Suppressor macrophage treated with lipopolysaccharide for 4 hours (primary cell): Measurements from ENCODE around the gene TNS1.
A peak's percentile ranks its signal among the peaks of the same experiment; 100 is the strongest.

Source experiments
- DNase-seq: peaks from one replicate; pipeline ENCODE4 v3.0.0-alpha.2; 2020

TNS1 gene

DNA sequence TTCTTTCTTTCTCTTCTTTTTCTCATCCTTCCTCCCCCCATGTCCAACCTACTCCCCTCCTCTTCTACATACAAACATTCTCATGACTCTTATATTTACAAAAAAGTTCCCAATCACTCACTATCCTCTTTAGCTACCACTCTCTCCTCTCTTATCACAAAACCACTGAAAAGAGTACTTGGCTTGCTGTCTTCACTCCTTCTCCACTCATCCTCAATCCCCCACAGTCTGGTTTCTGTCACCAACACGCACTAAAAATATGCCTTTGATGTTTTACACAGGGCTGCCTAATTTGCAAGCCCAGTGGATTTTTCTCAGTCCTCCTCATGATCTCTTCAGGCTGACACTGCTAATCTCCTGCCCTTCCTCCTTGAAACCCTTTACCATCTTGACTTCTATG lies 159.5 kb downstream of the TNS1 start:
- DNase-seq, result no peak

- no peak for DNase-seq
These were observed 160.8 kb downstream of the TNS1 start for GRCh38 chr2:217842017-217842416.

- no peak for DNase-seq
These were observed 162.3 kb downstream of the TNS1 start for GRCh38 chr2:217840522-217840921.

DNA sequence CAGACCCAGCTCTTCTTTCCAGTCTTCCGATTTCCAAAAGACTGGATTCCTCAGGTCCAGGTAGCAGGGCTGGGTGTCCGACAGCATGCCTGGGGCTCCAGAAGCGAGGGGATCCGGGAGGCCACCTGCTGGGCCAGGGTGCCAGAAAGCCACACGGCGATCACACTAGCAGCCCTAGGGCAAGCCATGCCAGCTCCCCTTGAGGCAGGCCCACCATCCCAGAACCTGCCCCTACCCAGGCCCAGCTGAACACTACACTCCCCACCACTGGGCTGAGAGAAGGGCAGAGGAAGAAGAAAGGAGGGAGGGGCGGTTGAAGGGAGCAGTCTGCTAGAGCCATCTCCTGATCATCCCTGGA lies 163.1 kb downstream of the TNS1 start:
- DNase-seq, result no peak

DNA sequence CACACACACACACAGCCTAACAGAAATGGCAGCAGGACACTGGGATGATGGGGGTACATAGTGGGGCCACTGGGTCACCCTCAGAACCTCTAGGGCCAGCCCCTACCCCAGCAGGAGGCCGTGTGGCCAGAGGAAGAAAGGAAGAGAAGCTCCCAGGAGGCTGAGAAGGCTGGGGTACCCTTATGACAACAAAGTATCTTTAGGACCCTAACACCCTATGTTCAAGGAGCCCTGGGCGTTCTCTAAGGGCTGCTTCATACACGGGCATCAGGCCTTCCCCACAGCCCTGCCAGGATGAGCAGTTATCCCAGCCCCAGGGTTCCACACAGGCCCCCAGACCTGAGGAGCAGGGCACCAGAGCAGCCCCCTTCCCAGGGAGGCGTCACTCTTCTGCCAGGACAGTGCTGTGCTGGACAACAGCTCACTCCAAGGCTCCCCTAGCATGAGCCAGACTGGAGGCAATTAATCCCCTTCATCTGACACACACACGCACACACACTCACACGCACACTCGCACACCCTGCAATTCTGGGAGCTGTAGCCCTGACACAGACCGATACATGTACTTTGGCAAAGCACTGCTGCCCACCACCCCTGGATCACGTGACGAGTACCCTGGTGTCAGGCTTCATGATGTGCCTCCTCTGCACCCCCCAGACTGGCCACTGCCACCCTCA lies 163.6 kb downstream of the TNS1 start:
- no peak for DNase-seq

GRCh38 chr2:217838409-217838831 lies 164.4 kb downstream of the TNS1 start:
- DNase-seq, result no peak

DNA sequence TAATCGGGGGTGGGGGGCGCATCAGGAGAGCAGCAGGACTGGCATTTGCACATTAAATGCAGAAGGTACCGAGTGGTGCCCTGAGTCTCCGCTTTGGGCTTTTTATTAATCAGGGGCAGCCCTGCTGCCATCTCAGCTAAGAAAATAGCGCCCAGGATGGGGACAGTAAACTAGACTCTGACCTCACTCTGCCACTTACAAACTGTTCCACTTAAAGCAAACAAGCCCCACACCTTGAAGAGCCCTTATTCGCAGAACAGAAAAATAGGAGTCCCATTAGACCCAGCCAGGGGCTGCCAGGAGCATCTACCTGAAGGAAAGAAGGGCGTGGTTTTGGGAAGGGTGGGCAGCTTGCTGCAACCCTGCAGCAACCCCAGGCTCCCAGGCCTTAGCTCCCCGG lies 165.3 kb downstream of the TNS1 start:
- DNase-seq, result no peak

DNA sequence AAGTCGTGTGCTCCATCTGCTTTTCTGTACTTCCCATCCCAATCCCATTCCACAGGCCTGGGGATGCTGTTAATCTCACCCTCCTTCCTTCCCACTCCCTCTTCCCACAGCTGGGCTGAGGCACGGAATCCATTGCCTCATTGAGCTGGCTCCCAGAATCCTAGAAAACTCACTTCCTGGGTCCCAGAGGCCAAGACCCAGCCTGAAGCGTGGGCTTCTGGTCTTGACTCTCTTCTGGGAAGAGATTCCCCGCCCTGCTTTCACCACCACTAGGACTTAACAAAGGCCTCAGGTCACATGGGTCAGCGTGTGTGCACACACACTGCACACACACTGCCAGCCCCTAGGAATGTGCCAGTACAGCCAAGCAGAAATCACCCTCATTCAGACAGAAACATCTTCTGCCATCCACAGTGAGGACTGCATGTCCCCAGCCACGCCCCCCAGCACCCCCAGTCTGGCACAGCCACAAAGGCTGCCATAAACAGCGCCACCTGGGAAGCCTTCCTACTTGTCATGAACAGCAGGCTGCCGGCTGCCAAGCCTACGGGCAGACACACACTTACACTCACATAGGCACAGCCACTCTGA lies 165.8 kb downstream of the TNS1 start:
- DNase-seq, result no peak

GRCh38 chr2:217835931-217836891 lies 166.6 kb downstream of the TNS1 start:
- DNase-seq, result peak; percentile 67

- DNase-seq, result no peak
These were observed 167.9 kb downstream of the TNS1 start for GRCh38 chr2:217834744-217835513.

- peak; percentile 24 for DNase-seq
These were observed 168.7 kb downstream of the TNS1 start for GRCh38 chr2:217834057-217834620.

GRCh38 chr2:217833439-217833838 lies 169.4 kb downstream of the TNS1 start:
- DNase-seq, result no peak

GRCh38 chr2:217832987-217833386 lies 169.8 kb downstream of the TNS1 start:
- no peak for DNase-seq

GRCh38 chr2:217832115-217832514 lies 170.7 kb downstream of the TNS1 start:
- no peak for DNase-seq

DNA sequence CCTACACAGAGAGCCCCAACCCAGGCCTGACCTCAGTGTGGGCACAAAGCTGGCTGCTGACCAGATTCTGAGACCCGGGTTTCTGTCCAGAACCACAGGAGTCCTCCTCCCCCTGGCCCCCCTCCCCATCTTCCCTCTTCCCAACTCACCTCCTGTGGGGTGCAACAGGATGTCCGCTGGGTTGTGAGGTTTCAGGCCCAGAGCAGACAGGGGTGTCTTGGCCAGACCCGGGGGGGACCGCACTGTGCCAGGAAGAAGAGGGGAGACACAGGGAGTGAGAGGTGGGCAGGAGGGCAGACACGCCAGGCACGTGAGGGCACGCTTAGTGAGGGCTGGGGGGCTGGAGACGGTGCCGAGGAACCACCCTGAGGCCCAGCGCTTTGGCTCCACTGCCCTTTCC lies 171.5 kb downstream of the TNS1 start:
- no peak for DNase-seq

DNA sequence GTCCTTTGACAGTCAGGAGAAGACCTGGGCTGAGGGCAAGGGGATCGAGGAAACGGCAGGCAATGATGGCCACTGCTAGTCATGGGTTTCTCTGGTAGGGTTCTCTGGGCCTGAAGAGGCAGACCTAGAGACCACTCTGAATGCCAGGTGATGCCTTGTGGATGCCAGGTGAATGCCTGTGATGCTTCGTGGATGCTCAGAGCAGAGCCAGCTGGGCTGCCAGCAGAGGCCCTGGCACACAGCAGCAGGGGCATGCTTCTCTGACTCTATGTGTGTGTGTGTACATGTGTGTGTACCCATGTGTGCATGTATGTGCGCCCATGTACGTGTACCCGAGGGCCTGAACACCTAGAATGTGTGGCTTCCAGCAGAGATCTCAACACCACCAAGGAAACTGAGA lies 172.0 kb downstream of the TNS1 start:
- DNase-seq, result no peak

GRCh38 chr2:217830061-217830460 lies 172.7 kb downstream of the TNS1 start:
- no peak for DNase-seq

DNA sequence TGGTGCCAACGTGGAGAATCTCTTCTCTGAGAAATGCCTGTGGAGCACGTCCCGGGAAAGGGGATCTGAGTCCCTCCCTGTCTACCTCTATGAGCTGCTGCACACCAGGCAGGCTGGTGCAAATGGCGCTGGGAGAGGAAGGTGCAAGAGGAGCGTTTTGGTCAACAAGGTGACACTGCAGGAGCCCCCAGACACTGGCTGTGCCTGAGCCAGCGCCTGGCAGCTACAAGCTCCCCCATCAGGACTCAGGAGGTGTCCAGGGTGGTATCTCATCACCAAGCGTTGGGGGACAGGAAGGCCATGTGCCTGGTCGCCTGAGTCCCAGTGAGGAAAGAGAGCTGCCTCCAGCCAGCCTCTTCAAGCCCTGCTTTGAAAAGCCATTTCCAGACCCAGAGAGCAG lies 173.4 kb downstream of the TNS1 start:
- DNase-seq, result no peak

- DNase-seq, result no peak
These were observed 174.5 kb downstream of the TNS1 start for GRCh38 chr2:217828336-217828735.

- DNase-seq, result peak; percentile 55
These were observed 175.2 kb downstream of the TNS1 start for GRCh38 chr2:217827430-217828201.

- DNase-seq, result no peak
These were observed 175.8 kb downstream of the TNS1 start for GRCh38 chr2:217826991-217827390.

DNA sequence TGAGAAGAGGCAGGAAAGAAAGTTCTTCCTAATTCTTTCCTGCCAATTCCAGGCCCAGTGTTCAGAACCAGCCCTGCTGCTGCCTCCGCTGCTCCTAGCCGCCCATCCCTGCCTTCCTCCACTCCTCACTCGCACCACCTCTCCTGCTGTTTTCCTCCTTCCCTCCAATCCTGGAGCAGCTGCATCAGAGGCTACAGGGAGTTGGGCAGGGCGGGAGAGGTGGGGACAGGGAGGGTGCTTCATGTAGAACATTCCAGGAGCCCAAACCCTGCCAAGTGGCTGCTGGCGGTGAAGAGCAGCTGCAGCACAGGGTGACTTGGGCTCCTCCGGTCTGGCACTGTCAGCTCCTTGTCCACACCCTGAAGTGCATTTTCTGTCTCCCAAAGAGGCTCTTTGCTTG lies 176.3 kb downstream of the TNS1 start:
- DNase-seq, result no peak
